Gastrocnemius medialis (tissue), 4 donors: ENCODE results near the gene ZFHX3.

Experiments
- CTCF ChIP-seq, 5 experiments: fragments of 450-650 bp in 3 of 5; fragments of 200-600 bp in 2 of 5; sonication (generic) in 2 of 5; IDR thresholded peaks in 4 of 5; conservative IDR thresholded peaks in 1 of 5; 1 replicate in 4 of 5; 2 replicates in 1 of 5; pipeline ENCODE4 v1.5.1; 2016 to 2019; ENCODE audit warnings: antibody characterized with exemption in 5 of 5, mild to moderate bottlenecking in 3 of 5, moderate library complexity in 3 of 5
- POLR2A ChIP-seq, 2 donors: fragments of 450-650 bp; IDR thresholded peaks; one replicate each; pipeline ENCODE4 v1.6.1; 2017; ENCODE audit warnings: antibody characterized with exemption in 2 of 2, mild to moderate bottlenecking in 2 of 2, moderate library complexity in 2 of 2

GRCh38 chr16:72846594-72846993, 201.3 kb downstream of the ZFHX3 start:
- no peak for TF ChIP-seq CTCF (IDR thresholded peaks at IDR 0.05 in 4 of 5, conservative IDR thresholded peaks at IDR 0.05 in 1 of 5)
- TF ChIP-seq POLR2A (IDR thresholded peaks at IDR 0.05), result no peak
